Thoracic aorta (tissue), 2 donors: ENCODE results near the gene RELN. TPM values are rescaled to one million over a fixed set of nuclear protein-coding genes. Genes with fewer than 3 reads are reported as not detected.
"Not testable (repeated sequence)": the region's sequence is repeated elsewhere in the genome, so short reads cannot be mapped to it uniquely, and the experiment has no call there.

Source experiments
- ATAC-seq: fragments of 150-250 bp; one replicate; pipeline ENCODE4 v1.8.0; 2017; ENCODE audit warnings: low read depth; ENCODE audit not compliant: insufficient number of reproducible peaks, low FRiP score
- DNase-seq: peaks from one replicate; pipeline ENCODE4 v3.0.0-alpha.2; 2020; ENCODE audit warnings: low spot score
- H3K27ac ChIP-seq, 2 donors: fragments of 200-600 bp; sonication (generic); 1 replicate in 1 of 2; 2 replicates in 1 of 2; pipeline ENCODE4 v1.5.1; 2016; ENCODE audit warnings: mild to moderate bottlenecking in 2 of 2, moderate library complexity in 2 of 2
- H3K27me3 ChIP-seq: fragments of 200-600 bp; sonication (generic); replicated peaks from 2 replicates; pipeline ENCODE4 v1.6.0; 2016; ENCODE audit warnings: mild to moderate bottlenecking; ENCODE audit not compliant: insufficient read depth
- H3K36me3 ChIP-seq: fragments of 200-600 bp; sonication (generic); one replicate; pipeline ENCODE4 v1.5.1; 2016
- H3K4me1 ChIP-seq, 2 donors: fragments of 200-600 bp; sonication (generic); 1 replicate in 1 of 2; 2 replicates in 1 of 2; pipeline versions ENCODE4 v1.5.1 to v1.6.0; 2016; ENCODE audit warnings: low read depth in 2 of 2, mild to moderate bottlenecking in 1 of 2; ENCODE audit not compliant: control insufficient read depth in 1 of 2
- H3K4me3 ChIP-seq: fragments of 200-600 bp; sonication (generic); 2 replicates; pipeline ENCODE4 v1.5.1; 2016; ENCODE audit warnings: mild to moderate bottlenecking
- H3K9me3 ChIP-seq: fragments of 200-600 bp; sonication (generic); 2 replicates; pipeline ENCODE4 v1.5.1; 2016
- total RNA-seq, 2 donors: library from RNA; depleted of rRNA; stranded (reverse); fragments of >200 nt; gene quantifications; one replicate each; pipeline versions ENCODE4 v1.1.0 to v1.2.3, GENCODE V29; 2016
- TF ChIP-seq, protein P1 (sequence below): fragments of 200-600 bp; sonication (generic); IDR thresholded peaks from one replicate; pipeline ENCODE4 v1.5.1; 2019; ENCODE audit warnings: antibody characterized with exemption

RELN gene
- total RNA-seq, 2 donors from 2014 or later = 0.49 to 5.1 TPM

DNA sequence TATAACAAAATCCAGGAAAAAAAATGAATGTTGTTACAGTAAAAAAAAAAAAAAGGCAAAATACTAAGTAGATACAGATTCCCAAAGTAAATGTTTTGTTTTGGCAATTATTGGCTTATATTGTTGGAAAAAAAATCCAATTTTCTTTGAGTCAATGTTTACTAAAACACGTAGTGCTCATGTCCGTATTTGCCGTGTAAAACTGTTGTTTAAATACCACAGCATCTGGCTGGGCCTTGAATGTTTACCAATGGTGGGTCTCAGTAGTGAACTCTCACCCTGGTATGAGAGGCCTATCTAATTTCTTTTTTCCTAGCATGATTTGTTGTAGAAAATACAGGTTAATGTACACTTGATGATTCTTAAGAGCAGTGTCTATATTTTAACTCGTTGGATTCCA is 502.0 kb downstream of the RELN start:
- Histone ChIP-seq H3K4me3 (no peak overlapping the region), H3K4me1 (no peaks in the 10 kb centered on the region), H3K27me3 (no peaks in the 10 kb centered on the region), H3K9me3 (no peaks in the 10 kb centered on the region), H3K27ac (no peak overlapping the region), H3K36me3 (no peaks in the 10 kb centered on the region)
- TF ChIP-seq, protein P1, sequence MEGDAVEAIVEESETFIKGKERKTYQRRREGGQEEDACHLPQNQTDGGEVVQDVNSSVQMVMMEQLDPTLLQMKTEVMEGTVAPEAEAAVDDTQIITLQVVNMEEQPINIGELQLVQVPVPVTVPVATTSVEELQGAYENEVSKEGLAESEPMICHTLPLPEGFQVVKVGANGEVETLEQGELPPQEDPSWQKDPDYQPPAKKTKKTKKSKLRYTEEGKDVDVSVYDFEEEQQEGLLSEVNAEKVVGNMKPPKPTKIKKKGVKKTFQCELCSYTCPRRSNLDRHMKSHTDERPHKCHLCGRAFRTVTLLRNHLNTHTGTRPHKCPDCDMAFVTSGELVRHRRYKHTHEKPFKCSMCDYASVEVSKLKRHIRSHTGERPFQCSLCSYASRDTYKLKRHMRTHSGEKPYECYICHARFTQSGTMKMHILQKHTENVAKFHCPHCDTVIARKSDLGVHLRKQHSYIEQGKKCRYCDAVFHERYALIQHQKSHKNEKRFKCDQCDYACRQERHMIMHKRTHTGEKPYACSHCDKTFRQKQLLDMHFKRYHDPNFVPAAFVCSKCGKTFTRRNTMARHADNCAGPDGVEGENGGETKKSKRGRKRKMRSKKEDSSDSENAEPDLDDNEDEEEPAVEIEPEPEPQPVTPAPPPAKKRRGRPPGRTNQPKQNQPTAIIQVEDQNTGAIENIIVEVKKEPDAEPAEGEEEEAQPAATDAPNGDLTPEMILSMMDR = no peak
- no peak for DNase-seq
- ATAC-seq = no peak

DNA sequence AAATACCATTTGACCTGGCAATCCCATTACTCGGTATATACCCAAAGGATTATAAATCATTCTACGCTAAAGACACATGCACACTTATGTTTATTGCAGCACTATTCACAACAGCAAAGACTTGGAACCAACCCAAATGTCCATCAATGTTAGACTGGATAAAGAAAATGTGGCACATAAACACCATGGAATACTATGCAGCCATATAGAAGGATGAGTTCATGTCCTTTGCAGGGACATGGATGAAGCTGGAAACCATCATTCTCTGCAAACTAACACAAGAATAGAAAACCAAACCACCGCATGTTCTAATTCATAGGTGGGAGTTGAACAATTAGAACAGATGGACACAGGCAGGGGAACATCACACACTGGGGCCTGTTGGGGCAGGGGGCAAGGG is 502.6 kb downstream of the RELN start:
- DNase-seq = not testable (repeated sequence)

DNA sequence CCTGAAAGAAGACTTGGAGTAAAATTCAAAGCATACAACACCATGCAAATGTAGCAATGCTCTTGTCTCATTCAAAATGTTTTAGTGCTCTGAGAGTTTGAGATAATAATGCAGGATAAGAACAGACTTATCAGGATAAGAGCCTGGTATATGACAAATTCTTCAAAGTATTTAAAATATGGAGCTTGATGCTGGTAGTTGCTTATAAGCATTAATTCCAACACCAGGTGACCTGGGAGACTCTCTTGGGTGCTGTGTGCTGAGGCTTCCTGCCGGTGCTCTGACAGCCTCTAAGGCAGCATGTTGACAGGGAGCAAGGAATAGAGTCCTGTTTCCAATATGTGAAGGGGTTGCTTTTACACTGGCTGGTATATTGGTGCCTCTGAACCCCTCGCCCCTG is 508.7 kb downstream of the RELN start:
- Histone ChIP-seq H3K27ac (no peak overlapping the region), H3K36me3 (no peaks in the 10 kb centered on the region), H3K27me3 (no peaks in the 10 kb centered on the region), H3K9me3 (no peaks in the 10 kb centered on the region), H3K4me1 (no peaks in the 10 kb centered on the region), H3K4me3 (no peak overlapping the region)
- no peak for DNase-seq
- TF ChIP-seq, protein P1 = no peak
- ATAC-seq = no peak

More for the DNA sequence above, 502.6 kb downstream of the RELN start:
- not testable (repeated sequence) for H3K27me3 ChIP-seq, ATAC-seq, H3K27ac ChIP-seq, H3K4me1 ChIP-seq, H3K9me3 ChIP-seq, H3K36me3 ChIP-seq, H3K4me3 ChIP-seq

DNA sequence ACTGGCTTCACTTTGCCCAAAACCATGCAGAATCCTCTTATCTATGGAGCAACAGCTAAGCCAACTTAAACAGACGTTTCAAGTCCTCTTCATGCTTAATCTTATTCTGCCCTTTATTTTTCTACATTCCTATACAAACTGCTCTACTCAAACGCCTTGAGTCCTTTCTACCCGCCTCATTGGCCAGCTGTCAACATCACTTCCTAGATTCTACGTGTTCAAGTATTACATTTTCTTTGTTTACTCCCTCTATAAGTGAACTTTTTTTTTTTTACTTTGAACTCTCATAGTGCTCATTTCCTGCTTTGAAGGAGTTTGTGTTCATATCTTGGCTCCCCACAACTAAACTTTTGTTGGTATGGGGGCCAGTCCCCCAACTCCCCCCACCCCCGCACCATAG is 514.5 kb downstream of the RELN start:
- ATAC-seq (no peak), DNase-seq (no peak)
- H3K27me3 ChIP-seq = no peaks in the 10 kb centered on the region
- TF ChIP-seq, protein P1 = no peak
- H3K9me3 ChIP-seq = no peaks in the 10 kb centered on the region
- H3K36me3 ChIP-seq = no peaks in the 10 kb centered on the region
- H3K4me3 ChIP-seq = no peak overlapping the region
- H3K4me1 ChIP-seq = no peaks in the 10 kb centered on the region
- H3K27ac ChIP-seq = no peak overlapping the region

DNA sequence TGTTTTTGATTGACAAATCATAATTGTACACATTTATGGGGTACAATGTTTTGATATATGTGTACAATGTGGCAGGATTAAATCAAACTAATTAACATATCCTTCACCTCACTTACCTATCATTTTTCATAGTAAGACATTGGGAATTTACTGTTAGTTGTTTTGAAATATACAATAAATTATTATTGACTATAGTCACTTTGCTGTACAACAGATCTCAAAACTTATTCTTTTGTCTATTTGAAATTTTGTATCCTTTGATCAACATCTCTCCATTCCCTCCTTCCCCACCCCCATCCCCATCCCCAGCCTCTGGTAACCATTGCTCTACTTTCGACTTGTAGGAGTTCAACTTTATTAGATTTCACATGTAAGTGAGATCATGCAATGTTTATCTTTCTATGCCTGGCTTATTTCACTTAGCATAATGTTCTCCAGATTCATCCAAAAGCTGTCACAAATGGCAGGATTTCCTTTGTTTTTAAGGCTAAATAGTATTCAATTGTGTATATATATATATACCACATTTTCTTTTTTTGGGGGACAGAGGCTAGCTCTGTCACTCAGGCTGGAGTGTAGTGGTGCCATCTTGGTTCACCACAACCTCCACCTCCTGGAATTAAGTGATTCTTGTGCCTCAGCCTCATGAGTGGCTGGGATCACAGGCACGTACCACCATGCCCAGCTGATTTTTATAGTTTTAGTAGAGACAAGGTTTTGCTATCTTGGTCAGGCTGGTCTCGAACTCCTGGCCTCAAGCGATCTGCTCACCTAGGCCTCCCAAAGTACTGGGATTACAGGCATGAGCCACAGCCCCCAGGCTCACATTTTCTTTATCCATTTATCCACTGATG is 520.1 kb downstream of the RELN start:
- H3K36me3 ChIP-seq = no peaks in the 10 kb centered on the region
- H3K4me1 ChIP-seq = no peaks in the 10 kb centered on the region
- DNase-seq (no peak), ATAC-seq (no peak)
- no peak overlapping the region for H3K27ac ChIP-seq
- no peak overlapping the region for H3K4me3 ChIP-seq
- H3K9me3 ChIP-seq = no peaks in the 10 kb centered on the region
- no peaks in the 10 kb centered on the region for H3K27me3 ChIP-seq
- TF ChIP-seq, protein P1 = no peak
